Hair follicle dermal papilla cell (primary cell): ENCODE results near the gene TMBIM4. TPM values are rescaled to one million over a fixed set of nuclear protein-coding genes. Genes with fewer than 3 reads are reported as not detected.

Experiments
- total RNA-seq: library from RNA; depleted of rRNA; stranded (reverse); fragments of >200 nt; gene quantifications from 2 replicates; pipeline ENCODE4 v1.2.3, GENCODE V29; 2012

TMBIM4 gene, protein sequence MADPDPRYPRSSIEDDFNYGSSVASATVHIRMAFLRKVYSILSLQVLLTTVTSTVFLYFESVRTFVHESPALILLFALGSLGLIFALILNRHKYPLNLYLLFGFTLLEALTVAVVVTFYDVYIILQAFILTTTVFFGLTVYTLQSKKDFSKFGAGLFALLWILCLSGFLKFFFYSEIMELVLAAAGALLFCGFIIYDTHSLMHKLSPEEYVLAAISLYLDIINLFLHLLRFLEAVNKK
- 81.5 and 104 TPM in 2 replicates for total RNA-seq

DNA sequence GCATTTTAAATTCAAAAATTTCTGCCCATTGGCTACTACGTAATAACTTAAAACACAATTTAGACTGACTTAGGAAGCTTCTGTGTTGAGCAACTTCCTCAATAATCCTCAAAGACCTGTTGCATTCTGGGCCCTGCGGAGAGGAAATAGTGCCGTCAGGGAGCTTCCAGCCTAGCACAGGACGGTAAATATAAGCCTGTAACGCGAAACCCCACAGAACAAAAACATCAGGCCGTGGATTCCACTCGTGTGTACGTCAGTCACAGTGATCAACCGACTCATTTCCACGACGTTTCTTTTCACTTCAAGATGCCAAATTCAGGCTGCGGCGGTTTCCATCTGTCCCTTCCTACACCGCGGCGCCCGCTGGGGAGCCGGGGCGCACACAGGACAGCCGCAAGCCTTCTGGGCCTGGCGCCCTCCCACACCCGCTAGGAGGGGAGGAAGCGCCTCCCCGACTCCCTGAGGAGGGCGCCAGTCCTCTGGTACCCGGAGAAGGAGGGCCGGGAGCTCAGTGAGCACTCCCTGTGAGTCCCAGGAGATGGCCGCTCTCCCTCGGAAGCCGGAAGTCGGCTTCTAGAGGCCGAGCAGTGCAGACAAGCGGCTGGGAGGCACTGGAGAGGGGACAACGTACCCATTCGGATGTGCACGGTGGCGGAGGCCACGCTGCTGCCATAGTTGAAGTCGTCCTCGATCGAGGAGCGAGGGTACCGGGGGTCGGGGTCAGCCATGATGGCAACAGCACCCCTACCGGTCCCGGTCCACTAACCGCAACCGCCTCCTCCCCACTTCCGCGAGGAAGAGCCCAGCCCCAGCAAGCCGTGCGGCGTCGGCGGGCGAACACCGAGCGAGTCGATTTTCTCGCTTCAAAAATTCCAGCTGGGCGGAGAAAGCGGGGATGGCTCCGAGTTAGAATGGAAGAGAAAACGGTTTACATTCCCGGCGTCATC, at the start of gene TMBIM4:
TSS of gene TMBIM4 (minus strand) at position 776 of the 950 bp plus-strand sequence. CDS start at position 731, 45 bp downstream.

DNA sequence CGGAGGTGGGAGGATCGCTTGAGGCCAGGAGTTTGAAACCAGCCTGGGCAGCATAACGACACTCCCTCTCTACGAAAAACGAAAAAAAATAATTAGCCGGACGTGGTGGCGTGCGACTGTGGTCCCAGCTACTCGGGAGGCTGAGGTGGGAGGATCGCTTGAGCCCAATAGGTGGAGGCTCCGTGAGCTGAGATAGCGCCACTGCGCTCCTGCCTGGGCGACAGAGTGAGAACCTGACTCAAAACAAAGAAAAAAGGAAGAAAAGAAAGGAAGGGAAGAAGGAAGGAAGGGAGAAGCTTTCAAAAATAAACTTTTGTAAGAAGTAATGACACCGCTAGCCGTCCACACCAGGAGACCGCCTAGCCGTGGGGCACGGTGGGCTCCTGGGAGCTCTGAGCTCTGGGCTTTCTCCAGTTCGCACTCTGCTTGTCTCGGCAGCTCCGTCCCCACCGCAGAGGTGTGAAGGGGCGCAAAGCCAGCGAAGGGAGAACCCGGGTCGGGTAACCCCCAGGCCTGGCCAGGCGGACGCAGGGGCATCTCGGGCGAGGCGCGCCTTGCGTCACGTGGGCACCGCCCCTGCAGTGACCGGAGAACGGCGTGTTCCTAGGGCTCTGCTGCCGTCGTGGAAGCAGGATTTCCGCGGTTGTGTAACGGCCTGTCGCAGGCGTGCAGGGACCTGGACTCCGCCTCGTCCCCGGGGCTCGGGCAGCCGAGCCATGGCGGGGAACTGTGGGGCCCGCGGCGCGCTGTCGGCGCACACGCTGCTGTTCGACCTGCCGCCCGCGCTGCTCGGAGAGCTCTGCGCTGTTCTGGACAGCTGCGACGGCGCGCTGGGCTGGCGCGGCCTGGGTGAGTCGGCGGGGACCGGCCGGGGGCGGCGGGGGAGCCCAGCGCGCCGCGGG, 19.0 kb upstream of the TMBIM4 start, which contains the start of gene IRAK3:
TSS of gene IRAK3 (plus strand) at position 631 of the 902 bp plus-strand sequence. CDS start at position 717, 86 bp downstream.

DNA sequence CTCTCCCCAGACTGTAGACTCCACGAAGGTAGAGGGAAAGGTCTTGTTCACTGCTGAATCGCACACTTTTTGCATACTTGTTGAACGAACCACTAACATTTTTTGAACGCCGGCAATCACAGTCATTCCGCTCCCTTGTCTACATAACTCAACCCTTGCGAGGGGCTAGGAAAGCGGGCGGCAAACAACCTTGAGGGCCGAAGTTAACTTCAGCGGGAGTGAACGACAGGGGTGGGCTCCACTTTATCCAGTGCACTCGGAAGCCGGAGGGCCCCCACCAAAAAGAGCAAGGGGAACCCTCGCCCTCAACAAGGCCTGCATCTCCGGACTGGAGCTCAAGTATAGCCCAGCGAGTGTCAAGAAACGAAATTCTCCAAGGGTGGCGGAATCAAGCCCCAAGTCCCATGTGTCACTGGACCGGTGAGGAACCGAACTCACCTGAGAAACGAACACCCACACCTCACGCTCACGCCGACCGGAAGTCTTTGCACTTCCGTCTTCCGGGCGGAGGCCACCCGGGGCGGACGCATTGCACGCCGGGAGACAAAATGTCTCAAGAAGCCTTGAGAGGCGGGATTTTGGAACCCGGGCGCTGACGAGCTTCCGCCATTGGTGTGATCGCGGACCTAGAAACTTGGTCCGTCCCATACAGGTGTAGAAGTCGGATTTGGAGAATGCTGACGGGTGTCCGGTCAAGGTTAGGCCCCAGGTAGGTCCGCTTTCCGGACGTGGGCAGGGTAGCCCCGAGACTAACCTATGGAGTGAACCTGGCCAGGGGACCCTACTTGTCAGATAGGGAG, 39.3 kb downstream of the TMBIM4 start, which contains the start of gene LLPH:
TSS of gene LLPH (minus strand) at position 484 of the 800 bp plus-strand sequence. CDS start 1,644 bp downstream, outside the sequence.

Other genes with a start within 250 kb of the TMBIM4 start
- 4.2 and 4.7 TPM in 2 replicates for gene LLPH, start 39.2 kb downstream of the TMBIM4 start, total RNA-seq
- 14.2 and 19.3 TPM in 2 replicates for gene IRAK3, start 19.2 kb upstream of the TMBIM4 start, total RNA-seq
- 4.0 and 5.8 TPM in 2 replicates for gene HELB, start 132.5 kb upstream of the TMBIM4 start, total RNA-seq